ENCODE data around the gene RNASE13. TPM values are rescaled to one million over a fixed set of nuclear protein-coding genes. Genes with fewer than 3 reads are reported as not detected.

Gene RNASE13
- total RNA-seq, 1 donor from 2014 or later, result not detected

- peak overlapping the region; percentile 61 for H3K4me3 Mint-ChIP-seq
Observed at GRCh38 chr14:20999591-20999990, 35.0 kb downstream of the RNASE13 start.

GRCh38 chr14:20998674-20999366, 35.8 kb downstream of the RNASE13 start, which contains the start of gene SLC39A2:
Gene SLC39A2, plus strand, starts transcription at chr14:20999293. Its CDS starts 154 bp downstream, at chr14:20999447.
- H3K9me3 Mint-ChIP-seq, result no peaks in the 10 kb centered on the region
- no peaks in the 10 kb centered on the region for H3K27me3 Mint-ChIP-seq (ENCODE audit: low read depth)
- H3K4me1 Mint-ChIP-seq, result peaks cover 71% of the 10 kb centered on the region
- peak in 1 of 2 experiments; percentile 53 for DNase-seq (ENCODE audit: low spot score in 2 of 2, unreplicated experiment in 2 of 2)
- H3K4me3 Mint-ChIP-seq, result peak within 1 kb of the TSS; percentile 61
- no peak for TF ChIP-seq CTCF (IDR thresholded peaks at IDR 0.05; ENCODE audit: unreplicated experiment)
- H3K27ac Mint-ChIP-seq, result peak within 1 kb of the TSS; percentile 95
- peaks cover 22% of the 10 kb centered on the region for H3K36me3 Mint-ChIP-seq

More at GRCh38 chr14:20999591-20999990, 35.0 kb downstream of the RNASE13 start:
- H3K4me1 Mint-ChIP-seq, result peaks cover 74% of the 10 kb centered on the region
- peak overlapping the region; percentile 95 for H3K27ac Mint-ChIP-seq
- no peaks in the 10 kb centered on the region for H3K27me3 Mint-ChIP-seq (ENCODE audit: low read depth)
- no peak for DNase-seq (ENCODE audit: low spot score in 2 of 2, unreplicated experiment in 2 of 2)
- no peaks in the 10 kb centered on the region for H3K9me3 Mint-ChIP-seq
- no peak for TF ChIP-seq CTCF (IDR thresholded peaks at IDR 0.05; ENCODE audit: unreplicated experiment)
- peaks cover 16% of the 10 kb centered on the region for H3K36me3 Mint-ChIP-seq

GRCh38 chr14:20998139-20998538, 36.5 kb downstream of the RNASE13 start:
- no peak for TF ChIP-seq CTCF (IDR thresholded peaks at IDR 0.05; ENCODE audit: unreplicated experiment)
- Mint-ChIP-seq H3K4me1 (peaks cover 64% of the 10 kb centered on the region), H3K4me3 (peak overlapping the region; percentile 61), H3K27ac (peak overlapping the region; percentile 95), H3K27me3 (ENCODE audit: low read depth) (no peaks in the 10 kb centered on the region), H3K9me3 (no peaks in the 10 kb centered on the region), H3K36me3 (peaks cover 25% of the 10 kb centered on the region)
- no peak for DNase-seq (ENCODE audit: low spot score in 2 of 2, unreplicated experiment in 2 of 2)

- Mint-ChIP-seq H3K4me3 (peak overlapping the region; percentile 61), H3K27me3 (ENCODE audit: low read depth) (no peaks in the 10 kb centered on the region), H3K4me1 (peaks cover 58% of the 10 kb centered on the region), H3K36me3 (peaks cover 27% of the 10 kb centered on the region), H3K27ac (peak overlapping the region; percentile 95), H3K9me3 (no peaks in the 10 kb centered on the region)
- TF ChIP-seq CTCF (IDR thresholded peaks at IDR 0.05; ENCODE audit: unreplicated experiment), result no peak
- no peak for DNase-seq (ENCODE audit: low spot score in 2 of 2, unreplicated experiment in 2 of 2)
Observed at GRCh38 chr14:20997564-20997963, 37.0 kb downstream of the RNASE13 start.

GRCh38 chr14:20997115-20997514, 37.5 kb downstream of the RNASE13 start:
- no peaks in the 10 kb centered on the region for H3K27me3 Mint-ChIP-seq (ENCODE audit: low read depth)
- no peaks in the 10 kb centered on the region for H3K9me3 Mint-ChIP-seq
- H3K27ac Mint-ChIP-seq, result peak overlapping the region; percentile 95
- TF ChIP-seq CTCF (IDR thresholded peaks at IDR 0.05; ENCODE audit: unreplicated experiment), result no peak
- DNase-seq (ENCODE audit: low spot score in 2 of 2, unreplicated experiment in 2 of 2), result no peak
- peaks cover 27% of the 10 kb centered on the region for H3K36me3 Mint-ChIP-seq
- peaks cover 54% of the 10 kb centered on the region for H3K4me1 Mint-ChIP-seq
- H3K4me3 Mint-ChIP-seq, result peak overlapping the region; percentile 61

Data from mesothelial cell of epicardium (in vitro differentiated cells).